ENCODE data around the gene B4GALNT4. TPM values are rescaled to one million over a fixed set of nuclear protein-coding genes. Genes with fewer than 3 reads are reported as not detected.
A peak's percentile ranks its signal among the peaks of the same experiment; 100 is the strongest.

Gene B4GALNT4
- total RNA-seq, 1 donor from 2014 or later = 39.1 TPM

DNA sequence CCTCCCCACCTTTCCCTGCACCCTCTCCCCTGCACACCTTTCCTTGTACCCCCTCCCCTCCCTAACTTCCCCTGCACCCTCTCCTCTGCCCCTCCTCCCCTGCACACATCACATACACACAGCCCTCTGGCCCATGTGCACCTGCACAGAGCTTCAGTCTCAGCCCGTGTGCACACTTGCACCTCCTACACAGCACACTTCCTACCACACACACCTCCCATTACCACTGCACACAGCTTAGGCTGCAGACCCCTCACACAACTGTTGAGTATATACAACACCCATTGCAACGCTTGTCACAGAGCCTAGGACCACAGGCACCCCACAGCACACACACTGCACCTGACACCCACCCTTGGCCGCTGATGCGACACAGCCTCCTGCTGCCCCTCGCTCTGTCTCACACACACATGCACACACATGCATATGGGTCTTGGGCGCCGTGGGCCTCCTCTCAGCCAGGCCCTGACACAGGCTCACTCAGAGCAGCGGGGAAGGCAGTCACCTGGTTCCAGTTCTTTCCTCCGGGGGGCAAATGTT, 45.1 kb downstream of the B4GALNT4 start:
- no peak overlapping the region for H3K4me3 Mint-ChIP-seq (ENCODE audit: unreplicated experiment)
- no peaks in the 10 kb centered on the region for H3K9me3 Mint-ChIP-seq (ENCODE audit: low read depth)
- H3K27ac Mint-ChIP-seq (ENCODE audit: unreplicated experiment) = no peak overlapping the region
- no peaks in the 10 kb centered on the region for H3K27me3 Mint-ChIP-seq (ENCODE audit: low read depth)
- peaks cover 7% of the 10 kb centered on the region for H3K4me1 Mint-ChIP-seq (ENCODE audit: low read depth)
- TF ChIP-seq, protein P1, sequence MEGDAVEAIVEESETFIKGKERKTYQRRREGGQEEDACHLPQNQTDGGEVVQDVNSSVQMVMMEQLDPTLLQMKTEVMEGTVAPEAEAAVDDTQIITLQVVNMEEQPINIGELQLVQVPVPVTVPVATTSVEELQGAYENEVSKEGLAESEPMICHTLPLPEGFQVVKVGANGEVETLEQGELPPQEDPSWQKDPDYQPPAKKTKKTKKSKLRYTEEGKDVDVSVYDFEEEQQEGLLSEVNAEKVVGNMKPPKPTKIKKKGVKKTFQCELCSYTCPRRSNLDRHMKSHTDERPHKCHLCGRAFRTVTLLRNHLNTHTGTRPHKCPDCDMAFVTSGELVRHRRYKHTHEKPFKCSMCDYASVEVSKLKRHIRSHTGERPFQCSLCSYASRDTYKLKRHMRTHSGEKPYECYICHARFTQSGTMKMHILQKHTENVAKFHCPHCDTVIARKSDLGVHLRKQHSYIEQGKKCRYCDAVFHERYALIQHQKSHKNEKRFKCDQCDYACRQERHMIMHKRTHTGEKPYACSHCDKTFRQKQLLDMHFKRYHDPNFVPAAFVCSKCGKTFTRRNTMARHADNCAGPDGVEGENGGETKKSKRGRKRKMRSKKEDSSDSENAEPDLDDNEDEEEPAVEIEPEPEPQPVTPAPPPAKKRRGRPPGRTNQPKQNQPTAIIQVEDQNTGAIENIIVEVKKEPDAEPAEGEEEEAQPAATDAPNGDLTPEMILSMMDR (IDR thresholded peaks at IDR 0.05) = no peak
- no peaks in the 10 kb centered on the region for H3K36me3 Mint-ChIP-seq (ENCODE audit: low read depth)
- DNase-seq (ENCODE audit: low spot score) = no peak

- no peaks in the 10 kb centered on the region for H3K36me3 Mint-ChIP-seq (ENCODE audit: low read depth)
- TF ChIP-seq, protein P1 (IDR thresholded peaks at IDR 0.05) = no peak
- peaks cover 7% of the 10 kb centered on the region for H3K4me1 Mint-ChIP-seq (ENCODE audit: low read depth)
- no peaks in the 10 kb centered on the region for H3K27me3 Mint-ChIP-seq (ENCODE audit: low read depth)
- no peak overlapping the region for H3K27ac Mint-ChIP-seq (ENCODE audit: unreplicated experiment)
- no peaks in the 10 kb centered on the region for H3K9me3 Mint-ChIP-seq (ENCODE audit: low read depth)
- peak overlapping the region; percentile 49 for H3K4me3 Mint-ChIP-seq (ENCODE audit: unreplicated experiment)
- DNase-seq (ENCODE audit: low spot score) = no peak
Measured at GRCh38 chr11:415640-416041, 46.3 kb downstream of the B4GALNT4 start.

DNA sequence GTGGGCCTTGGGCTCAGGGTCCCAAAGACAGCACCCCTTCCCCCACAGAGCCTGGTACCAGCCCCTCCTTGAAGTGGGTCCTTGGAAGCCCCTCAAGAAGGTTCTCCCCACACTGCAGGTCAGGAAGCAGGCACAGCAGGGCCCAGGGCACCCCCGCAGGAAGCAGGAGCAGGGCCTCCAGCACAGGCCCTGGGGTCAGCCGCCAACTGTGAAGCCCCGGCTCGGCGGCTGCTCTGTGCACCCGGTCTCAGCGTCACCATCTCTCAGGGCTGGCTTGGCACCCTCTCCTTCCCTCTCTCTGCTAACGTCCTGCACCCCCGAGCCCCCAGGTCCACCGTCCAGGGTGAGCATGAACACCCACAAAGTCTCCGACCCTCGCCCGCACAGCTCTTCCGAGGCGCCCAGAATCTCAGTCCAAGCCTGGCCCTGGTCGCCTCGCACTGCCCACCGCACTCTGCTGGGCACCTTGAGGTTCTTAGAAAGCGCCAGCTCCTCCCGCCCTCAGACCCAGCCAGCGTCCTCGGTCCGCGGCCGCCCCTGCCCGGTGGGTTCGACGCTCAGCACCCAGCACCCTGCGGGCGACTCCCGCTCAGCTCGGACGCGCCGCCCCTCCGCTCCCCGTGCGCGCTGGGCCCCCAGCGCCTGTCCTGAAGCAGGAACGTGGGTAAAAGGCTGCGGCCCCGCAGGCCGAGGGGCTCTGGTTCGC, 46.9 kb downstream of the B4GALNT4 start:
- Mint-ChIP-seq H3K4me1 (ENCODE audit: low read depth) (peaks cover 7% of the 10 kb centered on the region), H3K27me3 (ENCODE audit: low read depth) (no peaks in the 10 kb centered on the region), H3K4me3 (ENCODE audit: unreplicated experiment) (peak overlapping the region; percentile 49), H3K27ac (ENCODE audit: unreplicated experiment) (no peak overlapping the region), H3K36me3 (ENCODE audit: low read depth) (no peaks in the 10 kb centered on the region), H3K9me3 (ENCODE audit: low read depth) (no peaks in the 10 kb centered on the region)
- TF ChIP-seq, protein P1 (IDR thresholded peaks at IDR 0.05) = no peak
- DNase-seq (ENCODE audit: low spot score) = no peak

- H3K4me1 Mint-ChIP-seq (ENCODE audit: low read depth) = peaks cover 7% of the 10 kb centered on the region
- no peaks in the 10 kb centered on the region for H3K9me3 Mint-ChIP-seq (ENCODE audit: low read depth)
- H3K36me3 Mint-ChIP-seq (ENCODE audit: low read depth) = no peaks in the 10 kb centered on the region
- TF ChIP-seq, protein P1 (IDR thresholded peaks at IDR 0.05) = no peak
- peak overlapping the region; percentile 62 for H3K4me3 Mint-ChIP-seq (ENCODE audit: unreplicated experiment)
- DNase-seq (ENCODE audit: low spot score) = no peak
- H3K27me3 Mint-ChIP-seq (ENCODE audit: low read depth) = no peaks in the 10 kb centered on the region
- no peak overlapping the region for H3K27ac Mint-ChIP-seq (ENCODE audit: unreplicated experiment)
Measured at GRCh38 chr11:416757-417621, 47.7 kb downstream of the B4GALNT4 start.

- no peak for DNase-seq (ENCODE audit: low spot score)
- Mint-ChIP-seq H3K9me3 (ENCODE audit: low read depth) (no peaks in the 10 kb centered on the region), H3K4me3 (ENCODE audit: unreplicated experiment) (peak overlapping the region; percentile 57), H3K27ac (ENCODE audit: unreplicated experiment) (no peak overlapping the region), H3K36me3 (ENCODE audit: low read depth) (no peaks in the 10 kb centered on the region), H3K4me1 (ENCODE audit: low read depth) (peaks cover 7% of the 10 kb centered on the region), H3K27me3 (ENCODE audit: low read depth) (no peaks in the 10 kb centered on the region)
- TF ChIP-seq, protein P1 (IDR thresholded peaks at IDR 0.05) = no peak
Measured at GRCh38 chr11:417652-418342, 48.5 kb downstream of the B4GALNT4 start.
